WERI-Rb-1 (cell line): Measurements from ENCODE around the gene FCRL2.

Experiments used
- DNase-seq: peaks from one replicate; pipeline ENCODE4 v3.0.0-alpha.2; 2020
- H3K27ac ChIP-seq: fragments of 250-450 bp; sonication (Bioruptor Pico); 2 replicates; pipeline ENCODE4 v1.5.1; 2020; ENCODE audit warnings: mild to moderate bottlenecking, moderate library complexity
- H3K27me3 ChIP-seq: fragments of 250-450 bp; sonication (Bioruptor Pico); 2 replicates; pipeline ENCODE4 v1.5.1; 2021; ENCODE audit warnings: mild to moderate bottlenecking, low read depth, moderate library complexity; ENCODE audit not compliant: insufficient read depth, severe bottlenecking
- H3K36me3 ChIP-seq: fragments of 250-450 bp; sonication (Bioruptor Pico); 2 replicates; pipeline ENCODE4 v1.5.1; 2020; ENCODE audit warnings: mild to moderate bottlenecking, moderate library complexity
- H3K4me3 ChIP-seq: 2 replicates; pipeline ENCODE4 v1.5.1; 2011; ENCODE audit warnings: low read depth, mild to moderate bottlenecking, control low read depth, low read length
- H3K9me3 ChIP-seq: fragments of 250-450 bp; sonication (Bioruptor Pico); 2 replicates; pipeline ENCODE4 v1.5.1; 2021; ENCODE audit warnings: mild to moderate bottlenecking, moderate library complexity; ENCODE audit not compliant: severe bottlenecking
- TF ChIP-seq, protein P1 (sequence below): IDR thresholded peaks from 2 replicates; pipeline ENCODE4 v1.5.1; 2011; ENCODE audit warnings: low read depth, mild to moderate bottlenecking, control low read depth, inconsistent platforms, low read length

Gene FCRL2

DNA sequence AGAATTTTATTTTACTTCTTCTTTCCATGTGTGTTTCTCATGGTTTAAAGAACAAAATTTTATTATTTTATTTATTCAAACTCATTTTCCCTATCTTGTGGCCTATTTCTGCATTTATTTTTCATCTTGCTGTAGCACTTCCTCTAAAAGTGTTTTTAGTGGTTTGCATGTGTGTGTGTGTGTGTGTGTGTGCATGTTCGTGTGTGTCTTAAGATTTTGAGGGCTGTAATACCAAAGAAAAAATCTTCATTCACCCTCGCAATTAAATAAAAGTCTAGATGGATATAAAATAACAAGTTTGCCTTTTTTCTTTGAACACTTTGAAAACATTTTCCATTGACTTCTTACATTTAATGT is 51.7 kb downstream of the FCRL2 start:
- TF ChIP-seq, protein P1, sequence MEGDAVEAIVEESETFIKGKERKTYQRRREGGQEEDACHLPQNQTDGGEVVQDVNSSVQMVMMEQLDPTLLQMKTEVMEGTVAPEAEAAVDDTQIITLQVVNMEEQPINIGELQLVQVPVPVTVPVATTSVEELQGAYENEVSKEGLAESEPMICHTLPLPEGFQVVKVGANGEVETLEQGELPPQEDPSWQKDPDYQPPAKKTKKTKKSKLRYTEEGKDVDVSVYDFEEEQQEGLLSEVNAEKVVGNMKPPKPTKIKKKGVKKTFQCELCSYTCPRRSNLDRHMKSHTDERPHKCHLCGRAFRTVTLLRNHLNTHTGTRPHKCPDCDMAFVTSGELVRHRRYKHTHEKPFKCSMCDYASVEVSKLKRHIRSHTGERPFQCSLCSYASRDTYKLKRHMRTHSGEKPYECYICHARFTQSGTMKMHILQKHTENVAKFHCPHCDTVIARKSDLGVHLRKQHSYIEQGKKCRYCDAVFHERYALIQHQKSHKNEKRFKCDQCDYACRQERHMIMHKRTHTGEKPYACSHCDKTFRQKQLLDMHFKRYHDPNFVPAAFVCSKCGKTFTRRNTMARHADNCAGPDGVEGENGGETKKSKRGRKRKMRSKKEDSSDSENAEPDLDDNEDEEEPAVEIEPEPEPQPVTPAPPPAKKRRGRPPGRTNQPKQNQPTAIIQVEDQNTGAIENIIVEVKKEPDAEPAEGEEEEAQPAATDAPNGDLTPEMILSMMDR, result no peak
- no peaks in the 10 kb centered on the region for H3K27me3 ChIP-seq
- no peak overlapping the region for H3K4me3 ChIP-seq
- no peaks in the 10 kb centered on the region for H3K36me3 ChIP-seq
- H3K9me3 ChIP-seq, result peaks cover 27% of the 10 kb centered on the region
- H3K27ac ChIP-seq, result no peak overlapping the region
- DNase-seq, result no peak

DNA sequence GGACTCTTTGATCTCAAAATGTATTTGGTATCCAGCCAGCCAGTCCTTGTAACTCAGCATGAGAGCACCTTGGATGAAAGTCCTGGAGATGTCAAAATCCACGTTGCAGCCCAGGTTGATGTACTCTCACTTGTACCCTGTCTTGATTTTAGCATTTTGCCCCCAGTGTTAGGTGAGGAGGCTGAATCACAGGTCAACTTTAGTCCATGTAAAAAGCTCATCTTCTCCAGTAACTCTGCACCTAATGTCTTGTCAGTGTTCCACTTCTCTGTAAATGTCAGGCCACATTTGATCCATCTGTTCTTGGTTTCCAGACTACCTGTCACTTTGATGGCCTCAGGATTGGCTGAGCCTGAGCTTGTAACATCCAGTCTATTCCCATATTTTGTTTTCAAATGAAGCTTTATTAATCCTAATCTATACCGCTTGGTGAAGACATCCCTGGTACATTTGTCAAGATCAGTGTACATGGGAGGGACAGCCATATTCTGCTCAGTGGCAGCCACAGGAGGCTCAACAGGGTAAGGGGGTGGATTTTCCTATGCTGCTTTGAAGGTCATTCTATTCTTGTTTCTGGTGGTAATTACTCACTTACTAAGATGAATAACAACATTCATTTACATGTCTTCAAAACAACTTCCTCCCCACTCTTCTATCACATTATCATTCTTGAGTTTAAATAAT is 52.3 kb downstream of the FCRL2 start:
- H3K27ac ChIP-seq, result no peak overlapping the region
- no peaks in the 10 kb centered on the region for H3K36me3 ChIP-seq
- no peaks in the 10 kb centered on the region for H3K27me3 ChIP-seq
- peaks cover 27% of the 10 kb centered on the region for H3K9me3 ChIP-seq
- TF ChIP-seq, protein P1, result no peak
- no peak overlapping the region for H3K4me3 ChIP-seq
- DNase-seq, result no peak

DNA sequence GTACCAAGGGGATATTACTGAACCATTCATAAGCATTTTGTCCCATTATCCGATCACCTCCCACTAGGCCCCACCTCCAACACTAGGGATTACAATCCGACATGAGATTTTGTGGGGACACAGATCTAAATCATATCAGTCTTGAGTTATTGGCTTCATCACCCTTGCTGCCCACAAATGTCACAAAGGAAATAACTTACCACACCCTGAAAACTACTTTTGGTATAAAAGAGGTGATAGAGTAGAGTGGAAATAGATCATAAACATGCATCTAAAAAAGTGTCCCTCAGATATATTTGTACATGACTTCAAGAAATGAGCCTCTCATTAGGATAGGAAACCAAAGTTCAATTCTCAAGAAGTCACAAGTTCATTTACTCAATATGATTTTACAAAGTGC is 53.8 kb downstream of the FCRL2 start:
- DNase-seq, result no peak
- H3K4me3 ChIP-seq, result no peak overlapping the region
- no peak overlapping the region for H3K27ac ChIP-seq
- peaks cover 23% of the 10 kb centered on the region for H3K9me3 ChIP-seq
- H3K36me3 ChIP-seq, result no peaks in the 10 kb centered on the region
- TF ChIP-seq, protein P1, result no peak
- no peaks in the 10 kb centered on the region for H3K27me3 ChIP-seq

DNA sequence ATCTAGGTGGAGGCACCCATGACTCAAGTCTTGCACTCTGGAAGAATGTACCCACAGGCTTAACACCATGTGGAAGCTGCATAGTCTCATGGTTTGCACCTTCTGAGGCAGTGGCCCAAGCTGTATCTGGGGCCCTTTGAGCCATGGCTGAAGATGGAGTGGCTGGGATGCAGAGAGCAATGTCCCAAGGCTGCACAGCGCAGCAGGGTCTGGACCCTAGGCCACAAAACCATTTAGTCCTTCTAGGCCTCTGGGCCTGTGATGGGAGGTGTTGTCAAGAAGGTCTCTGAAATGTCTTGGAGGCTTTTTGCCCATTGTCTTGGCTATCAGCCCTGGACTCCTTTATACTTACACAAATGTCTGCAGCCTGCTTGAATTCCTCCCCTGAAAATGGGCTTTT is 54.9 kb downstream of the FCRL2 start:
- Histone ChIP-seq H3K27me3 (no peaks in the 10 kb centered on the region), H3K4me3 (no peak overlapping the region), H3K36me3 (no peaks in the 10 kb centered on the region), H3K27ac (no peak overlapping the region), H3K9me3 (peaks cover 23% of the 10 kb centered on the region)
- no peak for DNase-seq
- TF ChIP-seq, protein P1, result no peak

DNA sequence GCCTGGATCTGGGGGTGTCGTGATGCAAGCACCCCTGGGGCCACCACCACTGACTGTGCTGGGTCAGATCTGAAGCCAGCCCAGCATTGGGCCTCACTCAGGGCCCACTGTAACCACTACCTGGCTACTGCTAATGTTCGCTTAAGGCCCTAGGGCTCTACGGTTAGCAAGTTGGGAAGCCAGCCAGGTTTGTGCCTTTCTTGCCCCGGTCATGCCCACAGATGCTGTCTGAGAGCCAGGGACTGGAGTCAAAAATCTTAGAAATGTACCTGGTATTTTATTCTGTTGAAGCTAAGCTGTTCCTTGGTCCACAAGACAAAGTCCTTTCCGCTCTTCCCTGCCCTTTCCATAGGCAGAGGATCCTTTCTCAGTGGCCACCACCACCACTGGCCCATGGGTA is 61.2 kb downstream of the FCRL2 start:
- Histone ChIP-seq H3K9me3 (no peaks in the 10 kb centered on the region), H3K27ac (no peak overlapping the region), H3K27me3 (no peaks in the 10 kb centered on the region), H3K36me3 (no peaks in the 10 kb centered on the region), H3K4me3 (no peak overlapping the region)
- DNase-seq, result no peak
- TF ChIP-seq, protein P1, result no peak

DNA sequence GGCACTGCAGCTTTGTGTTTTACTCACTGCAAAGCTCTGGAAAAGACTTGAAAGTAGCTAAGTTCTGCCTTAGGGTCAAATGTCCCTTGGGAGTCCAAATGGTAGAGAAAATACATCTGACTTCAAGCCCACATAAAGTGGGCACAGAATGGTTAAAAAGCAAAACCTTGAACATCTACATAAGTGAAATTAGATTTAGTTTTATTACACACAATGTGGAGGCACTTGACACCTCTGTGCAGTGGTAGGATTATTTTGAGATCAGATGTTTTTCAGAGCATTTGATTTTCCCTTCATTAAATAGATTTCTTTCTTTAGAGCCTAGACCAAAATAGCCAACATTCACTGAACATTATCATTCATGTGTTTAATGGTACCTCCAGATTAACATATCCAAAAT is 65.1 kb downstream of the FCRL2 start:
- Histone ChIP-seq H3K36me3 (no peaks in the 10 kb centered on the region), H3K9me3 (peaks cover 7% of the 10 kb centered on the region), H3K4me3 (no peak overlapping the region), H3K27me3 (no peaks in the 10 kb centered on the region), H3K27ac (no peak overlapping the region)
- no peak for DNase-seq
- TF ChIP-seq, protein P1, result no peak
